Neuron (in vitro differentiated cells): Measurements from ENCODE around the gene ZNF880.

Source experiments
- H2AFZ ChIP-seq: one replicate; pipeline ENCODE4 v1.6.1; 2013; ENCODE audit warnings: low read depth, mild to moderate bottlenecking, inconsistent platforms, low read length, moderate library complexity
- H3K27me3 ChIP-seq: one replicate; pipeline ENCODE4 v1.6.1; 2013; ENCODE audit warnings: low read length; ENCODE audit not compliant: insufficient read depth
- H3K36me3 ChIP-seq: one replicate; pipeline ENCODE4 v1.6.1; 2013; ENCODE audit warnings: low read length; ENCODE audit not compliant: insufficient read depth
- H3K4me1 ChIP-seq: one replicate; pipeline ENCODE4 v1.6.1; 2013; ENCODE audit warnings: low read length; ENCODE audit not compliant: insufficient read depth
- H3K4me3 ChIP-seq: 2 replicates; pipeline ENCODE4 v1.5.1; 2013; ENCODE audit warnings: mild to moderate bottlenecking, low read length, moderate library complexity
- H3K9me3 ChIP-seq: one replicate; pipeline ENCODE4 v1.6.1; 2013; ENCODE audit warnings: low read length

The ZNF880 gene

GRCh38 chr19:52397310-52398080, 27.8 kb downstream of the ZNF880 start, which contains the start of gene ZNF528:
Gene ZNF528 (plus strand): TSS chr19:52397849. CDS start chr19:52402014, 4,165 bp downstream.
- H3K36me3 ChIP-seq, result peaks cover 55% of the 10 kb centered on the region
- H3K4me3 ChIP-seq, result peak within 1 kb of the TSS; percentile 87
- H3K9me3 ChIP-seq, result peaks cover 38% of the 10 kb centered on the region

GRCh38 chr19:52398081-52398441, 28.3 kb downstream of the ZNF880 start:
- peak overlapping the region; percentile 87 for H3K4me3 ChIP-seq
- H3K4me1 ChIP-seq, result no peaks in the 10 kb centered on the region
- H3K9me3 ChIP-seq, result peaks cover 37% of the 10 kb centered on the region
- H2AFZ ChIP-seq, result no peak overlapping the region
- H3K27me3 ChIP-seq, result no peaks in the 10 kb centered on the region
- peaks cover 58% of the 10 kb centered on the region for H3K36me3 ChIP-seq

More at GRCh38 chr19:52397310-52398080, 27.8 kb downstream of the ZNF880 start, which contains the start of gene ZNF528:
- Histone ChIP-seq H2AFZ (no peak within 1 kb of the TSS), H3K27me3 (no peaks in the 10 kb centered on the region), H3K4me1 (no peaks in the 10 kb centered on the region)

GRCh38 chr19:52410276-52410675, 40.6 kb downstream of the ZNF880 start:
- peaks cover 61% of the 10 kb centered on the region for H3K36me3 ChIP-seq
- H3K4me1 ChIP-seq, result no peaks in the 10 kb centered on the region
- H3K27me3 ChIP-seq, result no peaks in the 10 kb centered on the region
- H3K9me3 ChIP-seq, result peaks cover 52% of the 10 kb centered on the region
- no peak overlapping the region for H3K4me3 ChIP-seq
- H2AFZ ChIP-seq, result no peak overlapping the region

GRCh38 chr19:52415711-52416110, 46.0 kb downstream of the ZNF880 start:
- Histone ChIP-seq H3K4me1 (no peaks in the 10 kb centered on the region), H3K27me3 (no peaks in the 10 kb centered on the region), H3K36me3 (peaks cover 16% of the 10 kb centered on the region), H2AFZ (no peak overlapping the region), H3K9me3 (peaks cover 46% of the 10 kb centered on the region), H3K4me3 (no peak overlapping the region)

- no peak within 1 kb of the TSS for H2AFZ ChIP-seq
- H3K36me3 ChIP-seq, result no peaks in the 10 kb centered on the region
- no peak within 1 kb of the TSS for H3K4me3 ChIP-seq
- no peaks in the 10 kb centered on the region for H3K4me1 ChIP-seq
- no peaks in the 10 kb centered on the region for H3K27me3 ChIP-seq
- H3K9me3 ChIP-seq, result peaks cover 17% of the 10 kb centered on the region
These were observed 59.2 kb downstream of the ZNF880 start, which contains the start of gene ZNF534 for GRCh38 chr19:52428937-52429336. Gene ZNF534 (plus strand): TSS chr19:52429148. CDS start chr19:52431475, 2,327 bp downstream.
